SK-N-SH (cell line): ENCODE results near the gene FBXO7. TPM values are rescaled to one million over a fixed set of nuclear protein-coding genes. Genes with fewer than 3 reads are reported as not detected.

Experiments
- CTCF ChIA-PET: fragments of 300-600, 350-600 bp; formaldehyde crosslinking; extraction: SDS; loops from one replicate; lab custom pipeline; 2021; lab: Yijun Ruan, JAX
- POLR2A ChIA-PET: fragments of 350-600 bp; sonication (Branson Sonifier 250); formaldehyde crosslinking; extraction: SDS; loops from one replicate; lab custom pipeline; 2020; ENCODE audit warnings: antibody characterized with exemption, inconsistent platforms; lab: Yijun Ruan, JAX
- DNase-seq: peaks from one replicate; pipeline ENCODE4 v3.0.0; 2012
- H2AFZ ChIP-seq: fragments of 200-600 bp; sonication (generic); 2 replicates; pipeline ENCODE4 v1.8.1; 2016; ENCODE audit warnings: antibody characterized with exemption, mild to moderate bottlenecking, low read depth
- H3F3A ChIP-seq: fragments of 200-600 bp; sonication (generic); replicated peaks from 2 replicates; pipeline ENCODE3; 2016; ENCODE audit warnings: antibody characterized with exemption, mild to moderate bottlenecking; ENCODE audit not compliant: insufficient read depth
- H3K27ac ChIP-seq, 2 experiments: fragments of 200-500 bp in 1 of 2; fragments of 200-600 bp in 1 of 2; sonication (Bioruptor generic) in 1 of 2; sonication (generic), shearing (Covaris generic) in 1 of 2; 2 replicates each; pipeline versions ENCODE4 v1.5.1 to v1.6.1; 2014 to 2016; ENCODE audit warnings: low read depth in 2 of 2, inconsistent platforms in 1 of 2, low read length in 1 of 2, mild to moderate bottlenecking in 1 of 2, mixed read lengths in 1 of 2
- H3K27me3 ChIP-seq: fragments of 200-600 bp; sonication (generic), shearing (Covaris generic); 2 replicates; pipeline ENCODE4 v1.6.1; 2016; ENCODE audit warnings: mixed run types; ENCODE audit not compliant: insufficient read depth
- H3K36me3 ChIP-seq, 2 experiments: fragments of 200-500 bp in 1 of 2; fragments of 200-600 bp in 1 of 2; sonication (Bioruptor generic) in 1 of 2; sonication (generic) in 1 of 2; replicated peaks in 1 of 2; 2 replicates each; pipeline versions ENCODE3 to v1.5.1; 2014 to 2016; ENCODE audit warnings: low read length in 1 of 2, mild to moderate bottlenecking in 1 of 2; ENCODE audit not compliant: insufficient read depth in 2 of 2, control insufficient read depth in 1 of 2
- H3K4me1 ChIP-seq, 2 experiments: fragments of 200-500 bp in 1 of 2; fragments of 200-600 bp in 1 of 2; sonication (Bioruptor generic) in 1 of 2; sonication (generic), shearing (Covaris generic) in 1 of 2; 2 replicates each; pipeline versions ENCODE4 v1.5.1 to v1.6.1; 2014 to 2016; ENCODE audit warnings: low read depth in 1 of 2, low read length in 1 of 2, mixed run types in 1 of 2; ENCODE audit not compliant: insufficient read depth in 2 of 2, control insufficient read depth in 1 of 2
- H3K4me2 ChIP-seq: fragments of 200-600 bp; sonication (generic), shearing (Covaris generic); 2 replicates; pipeline ENCODE4 v1.6.1; 2017; ENCODE audit warnings: mixed run types
- H3K4me3 ChIP-seq, 2 experiments: fragments of 200-500 bp in 1 of 2; fragments of 200-600 bp in 1 of 2; sonication (Bioruptor generic) in 1 of 2; sonication (generic), shearing (Covaris generic) in 1 of 2; 2 replicates each; pipeline versions ENCODE4 v1.5.1 to v1.8.1; 2014 to 2016; ENCODE audit warnings: low read depth in 2 of 2, inconsistent platforms in 1 of 2, low read length in 1 of 2, mild to moderate bottlenecking in 1 of 2, mixed read lengths in 1 of 2, moderate library complexity in 1 of 2
- H3K79me2 ChIP-seq: fragments of 200-600 bp; sonication (generic); 2 replicates; pipeline ENCODE4 v1.8.1; 2017; ENCODE audit warnings: mild to moderate bottlenecking; ENCODE audit not compliant: insufficient read depth
- H3K9ac ChIP-seq: fragments of 200-600 bp; sonication (generic); 2 replicates; pipeline ENCODE4 v1.6.1; 2017; ENCODE audit warnings: mixed run types
- H3K9me2 ChIP-seq: fragments of 200-600 bp; sonication (generic); 2 replicates; pipeline ENCODE4 v1.6.1; 2017; ENCODE audit warnings: mixed run types
- H3K9me3 ChIP-seq: fragments of 200-600 bp; sonication (generic); 2 replicates; pipeline ENCODE4 v1.6.1; 2017; ENCODE audit warnings: mixed run types, mild to moderate bottlenecking, moderate library complexity
- H4K20me1 ChIP-seq: fragments of 200-600 bp; sonication (generic); 2 replicates; pipeline ENCODE4 v1.6.1; 2017; ENCODE audit warnings: mild to moderate bottlenecking, mixed run types; ENCODE audit not compliant: insufficient read depth
- CHD2 ChIP-seq: fragments of 150-350 bp; IDR thresholded peaks from 2 replicates; pipeline ENCODE4 v1.6.1; 2018; ENCODE audit warnings: low read length; ENCODE audit not compliant: partially characterized antibody
- ELF1 ChIP-seq: IDR thresholded peaks from 2 replicates; pipeline ENCODE4 v1.4.0; 2012
- EP300 ChIP-seq, 2 experiments: IDR thresholded peaks; 2 replicates each; pipeline versions ENCODE4 v1.4.0 to v1.6.1; 2012; ENCODE audit warnings: borderline replicate concordance in 1 of 2, low read depth in 1 of 2, low read length in 1 of 2
- FOXJ3 ChIP-seq: sonication (generic); formaldehyde crosslinking; IDR thresholded peaks from 2 replicates; pipeline ENCODE4 v1.5.1; 2020; ENCODE audit warnings: mild to moderate bottlenecking, missing genetic modification reagents
- GATA2 ChIP-seq: sonication (generic); formaldehyde crosslinking; IDR thresholded peaks from 2 replicates; pipeline ENCODE4 v1.5.0; 2020; ENCODE audit warnings: mild to moderate bottlenecking, missing genetic modification reagents
- JUND ChIP-seq: IDR thresholded peaks from 2 replicates; pipeline ENCODE4 v1.4.0; 2012
- MXI1 ChIP-seq: IDR thresholded peaks from 2 replicates; pipeline ENCODE4 v1.6.1; 2012; ENCODE audit warnings: mild to moderate bottlenecking, low read depth, low read length, improper control_type of control experiment
- POLR2AphosphoS5 ChIP-seq: IDR thresholded peaks from 2 replicates; pipeline ENCODE4 v1.6.1; 2012; ENCODE audit warnings: low read depth, low read length
- RAD21 ChIP-seq: IDR thresholded peaks from 2 replicates; pipeline ENCODE4 v1.6.1; 2012; ENCODE audit warnings: mild to moderate bottlenecking, low read length
- RFX5 ChIP-seq: IDR thresholded peaks from 2 replicates; pipeline ENCODE4 v1.6.1; 2012; ENCODE audit warnings: mild to moderate bottlenecking, improper control_type of control experiment, low read length
- SMC3 ChIP-seq: IDR thresholded peaks from 2 replicates; pipeline ENCODE4 v1.6.1; 2012; ENCODE audit warnings: low read depth, low read length, improper control_type of control experiment
- TAF1 ChIP-seq: IDR thresholded peaks from 2 replicates; pipeline ENCODE4 v1.6.1; 2012; ENCODE audit warnings: low read depth, mild to moderate bottlenecking, low read length, moderate library complexity, borderline replicate concordance
- YY1 ChIP-seq: IDR thresholded peaks from 2 replicates; pipeline ENCODE4 v1.4.0; 2012; ENCODE audit warnings: low read depth, mild to moderate bottlenecking
- WGBS: methylation state at CpG from one replicate; pipeline ENCODE4 v1.1.6; 2017; ENCODE audit warnings: low lambda C conversion rate; 5-methylcytosine and 5-hydroxymethylcytosine counted together
- polyA plus RNA-seq, 3 experiments: library from polyadenylated mRNA; depleted of rRNA; stranded (reverse); fragments of >200 nt; gene quantifications; 2 replicates each; pipeline ENCODE4 v1.2.3, GENCODE V29; 2012
- TF ChIP-seq, protein P1 (sequence below): IDR thresholded peaks from 2 replicates; pipeline ENCODE4 v1.6.1; 2012; ENCODE audit warnings: mild to moderate bottlenecking, low read depth, low read length, moderate library complexity
- TF ChIP-seq, protein P2 (sequence below): IDR thresholded peaks from 2 replicates; pipeline ENCODE4; 2012
- TF ChIP-seq, protein P3 (sequence below): IDR thresholded peaks from 2 replicates; pipeline ENCODE4 v1.4.0; 2012; ENCODE audit warnings: low read depth, borderline replicate concordance
- TF ChIP-seq, protein P4 (sequence below): IDR thresholded peaks from 2 replicates; pipeline ENCODE4 v1.4.0; 2012; ENCODE audit warnings: low read depth

FBXO7 gene
- polyA plus RNA-seq, 1 of the 3 experiments (the other 2 are of a cell fraction) = 77.3 TPM

DNA sequence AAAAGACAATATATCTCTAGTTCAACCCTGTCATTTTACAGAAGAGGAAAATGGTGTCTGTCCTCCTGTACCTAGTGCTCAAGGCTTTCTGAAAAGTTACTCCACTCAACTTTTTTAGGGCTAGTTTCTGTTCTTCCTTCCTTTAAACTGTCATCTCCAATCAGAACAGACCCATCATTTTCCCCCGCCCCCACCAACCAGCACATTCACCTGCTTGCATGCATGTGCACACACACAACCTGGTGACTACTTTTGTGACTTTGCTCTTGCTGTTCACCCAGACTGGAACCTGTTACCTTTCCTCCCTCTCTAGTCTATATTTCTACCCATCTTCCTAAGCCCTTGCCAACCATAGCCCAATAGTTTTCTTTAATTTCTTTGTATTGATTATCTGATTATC is 5.6 kb downstream of the FBXO7 start:
- no peak overlapping the region for H3K4me3 ChIP-seq
- peaks cover 20 to 28% of the 10 kb centered on the region in 2 experiments for H3K36me3 ChIP-seq
- H3K9me2 ChIP-seq = no peaks in the 10 kb centered on the region
- H3K79me2 ChIP-seq = peaks cover 100% of the 10 kb centered on the region
- 100% methylated on average over 1 of the region's 1 CpG for WGBS
- no peak overlapping the region for H3K4me2 ChIP-seq
- peaks cover 7 to 8% of the 10 kb centered on the region in 2 experiments; a peak in 3 of 4 replicates for H3K4me1 ChIP-seq
- no peak overlapping the region for H2AFZ ChIP-seq
- H3K27ac ChIP-seq = no peak overlapping the region
- no peaks in the 10 kb centered on the region for H3K9me3 ChIP-seq
- no peak for DNase-seq
- peaks cover 14% of the 10 kb centered on the region for H3F3A ChIP-seq
- ChIA-PET CTCF (no interaction called here), POLR2A (no interaction called here)
- H4K20me1 ChIP-seq = peaks cover 91% of the 10 kb centered on the region
- no peaks in the 10 kb centered on the region for H3K27me3 ChIP-seq
- no peak overlapping the region for H3K9ac ChIP-seq
- TF ChIP-seq, protein P1, sequence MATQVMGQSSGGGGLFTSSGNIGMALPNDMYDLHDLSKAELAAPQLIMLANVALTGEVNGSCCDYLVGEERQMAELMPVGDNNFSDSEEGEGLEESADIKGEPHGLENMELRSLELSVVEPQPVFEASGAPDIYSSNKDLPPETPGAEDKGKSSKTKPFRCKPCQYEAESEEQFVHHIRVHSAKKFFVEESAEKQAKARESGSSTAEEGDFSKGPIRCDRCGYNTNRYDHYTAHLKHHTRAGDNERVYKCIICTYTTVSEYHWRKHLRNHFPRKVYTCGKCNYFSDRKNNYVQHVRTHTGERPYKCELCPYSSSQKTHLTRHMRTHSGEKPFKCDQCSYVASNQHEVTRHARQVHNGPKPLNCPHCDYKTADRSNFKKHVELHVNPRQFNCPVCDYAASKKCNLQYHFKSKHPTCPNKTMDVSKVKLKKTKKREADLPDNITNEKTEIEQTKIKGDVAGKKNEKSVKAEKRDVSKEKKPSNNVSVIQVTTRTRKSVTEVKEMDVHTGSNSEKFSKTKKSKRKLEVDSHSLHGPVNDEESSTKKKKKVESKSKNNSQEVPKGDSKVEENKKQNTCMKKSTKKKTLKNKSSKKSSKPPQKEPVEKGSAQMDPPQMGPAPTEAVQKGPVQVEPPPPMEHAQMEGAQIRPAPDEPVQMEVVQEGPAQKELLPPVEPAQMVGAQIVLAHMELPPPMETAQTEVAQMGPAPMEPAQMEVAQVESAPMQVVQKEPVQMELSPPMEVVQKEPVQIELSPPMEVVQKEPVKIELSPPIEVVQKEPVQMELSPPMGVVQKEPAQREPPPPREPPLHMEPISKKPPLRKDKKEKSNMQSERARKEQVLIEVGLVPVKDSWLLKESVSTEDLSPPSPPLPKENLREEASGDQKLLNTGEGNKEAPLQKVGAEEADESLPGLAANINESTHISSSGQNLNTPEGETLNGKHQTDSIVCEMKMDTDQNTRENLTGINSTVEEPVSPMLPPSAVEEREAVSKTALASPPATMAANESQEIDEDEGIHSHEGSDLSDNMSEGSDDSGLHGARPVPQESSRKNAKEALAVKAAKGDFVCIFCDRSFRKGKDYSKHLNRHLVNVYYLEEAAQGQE = no peak
- TF ChIP-seq CHD2 = no peak
- TF ChIP-seq ELF1 = no peak
- no peak for TF ChIP-seq MXI1
- TF ChIP-seq TAF1 = no peak
- TF ChIP-seq, protein P2, sequence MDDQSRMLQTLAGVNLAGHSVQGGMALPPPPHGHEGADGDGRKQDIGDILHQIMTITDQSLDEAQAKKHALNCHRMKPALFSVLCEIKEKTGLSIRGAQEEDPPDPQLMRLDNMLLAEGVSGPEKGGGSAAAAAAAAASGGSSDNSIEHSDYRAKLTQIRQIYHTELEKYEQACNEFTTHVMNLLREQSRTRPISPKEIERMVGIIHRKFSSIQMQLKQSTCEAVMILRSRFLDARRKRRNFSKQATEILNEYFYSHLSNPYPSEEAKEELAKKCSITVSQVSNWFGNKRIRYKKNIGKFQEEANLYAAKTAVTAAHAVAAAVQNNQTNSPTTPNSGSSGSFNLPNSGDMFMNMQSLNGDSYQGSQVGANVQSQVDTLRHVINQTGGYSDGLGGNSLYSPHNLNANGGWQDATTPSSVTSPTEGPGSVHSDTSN = no peak
- TF ChIP-seq YY1 = no peak
- no peak for TF ChIP-seq RFX5
- no peak for TF ChIP-seq FOXJ3 (CRISPR knock-in tag)
- no peak for TF ChIP-seq POLR2AphosphoS5
- TF ChIP-seq, protein P3, sequence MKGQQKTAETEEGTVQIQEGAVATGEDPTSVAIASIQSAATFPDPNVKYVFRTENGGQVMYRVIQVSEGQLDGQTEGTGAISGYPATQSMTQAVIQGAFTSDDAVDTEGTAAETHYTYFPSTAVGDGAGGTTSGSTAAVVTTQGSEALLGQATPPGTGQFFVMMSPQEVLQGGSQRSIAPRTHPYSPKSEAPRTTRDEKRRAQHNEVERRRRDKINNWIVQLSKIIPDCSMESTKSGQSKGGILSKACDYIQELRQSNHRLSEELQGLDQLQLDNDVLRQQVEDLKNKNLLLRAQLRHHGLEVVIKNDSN = no peak
- TF ChIP-seq, protein P4, sequence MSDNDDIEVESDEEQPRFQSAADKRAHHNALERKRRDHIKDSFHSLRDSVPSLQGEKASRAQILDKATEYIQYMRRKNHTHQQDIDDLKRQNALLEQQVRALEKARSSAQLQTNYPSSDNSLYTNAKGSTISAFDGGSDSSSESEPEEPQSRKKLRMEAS = no peak
- no peak for TF ChIP-seq GATA2 (CRISPR knock-in tag)
- no peak for TF ChIP-seq JUND
- no peak for TF ChIP-seq RAD21
- no peak for TF ChIP-seq SMC3
- no peak for TF ChIP-seq EP300 (IDR thresholded peaks at IDR 0.05; ENCODE audit: borderline replicate concordance in 1 of 2, low read depth in 1 of 2, low read length in 1 of 2)
